GM06990 (cell line): ENCODE data around the gene GAS7.
A peak's percentile ranks its signal among the peaks of the same experiment; 100 is the strongest.

Experiments
- DNase-seq: peaks from one replicate; pipeline ENCODE4 v3.0.0-alpha.2; 2011; ENCODE audit not compliant: insufficient read length; ENCODE audit errors: extremely low read depth
- H3K27me3 ChIP-seq: replicated peaks from 2 replicates; pipeline ENCODE4 v1.6.0; 2011; ENCODE audit warnings: low read length; ENCODE audit not compliant: control insufficient read depth, insufficient read depth
- H3K36me3 ChIP-seq: 2 replicates; pipeline ENCODE4 v1.5.1; 2011; ENCODE audit warnings: low read length; ENCODE audit not compliant: control insufficient read depth, insufficient read depth
- H3K4me3 ChIP-seq: replicated peaks from 2 replicates; pipeline ENCODE4 v1.5.1; 2011; ENCODE audit warnings: low read depth, mild to moderate bottlenecking, control low read depth, low read length
- TF ChIP-seq, protein P1 (sequence below): IDR thresholded peaks from 2 replicates; pipeline ENCODE4 v1.5.1; 2011; ENCODE audit warnings: low read length, control low read depth, mild to moderate bottlenecking, inconsistent platforms; ENCODE audit not compliant: insufficient read depth, poor library complexity, severe bottlenecking

GAS7 gene

DNA sequence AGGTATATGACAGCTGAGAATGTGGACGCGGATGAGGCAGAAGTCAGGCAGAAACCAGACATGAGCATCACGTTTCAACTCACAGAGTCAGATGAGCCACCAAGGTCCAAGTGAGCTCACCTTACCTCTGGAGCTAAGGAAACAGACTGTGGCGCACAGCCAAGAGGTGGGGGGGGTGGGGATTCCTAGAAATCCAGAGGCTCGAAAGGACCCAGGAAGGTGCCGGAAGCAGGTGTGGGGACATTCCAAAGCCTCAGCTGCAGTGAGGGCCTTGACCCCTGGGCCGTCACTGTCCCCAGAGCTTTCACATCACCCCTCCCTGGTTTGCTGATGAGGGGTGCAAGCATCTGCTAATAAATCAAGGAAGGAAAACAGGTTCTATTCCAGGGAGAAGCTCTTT lies 264.1 kb downstream of the GAS7 start:
- peaks cover 11% of the 10 kb centered on the region for H3K36me3 ChIP-seq

DNA sequence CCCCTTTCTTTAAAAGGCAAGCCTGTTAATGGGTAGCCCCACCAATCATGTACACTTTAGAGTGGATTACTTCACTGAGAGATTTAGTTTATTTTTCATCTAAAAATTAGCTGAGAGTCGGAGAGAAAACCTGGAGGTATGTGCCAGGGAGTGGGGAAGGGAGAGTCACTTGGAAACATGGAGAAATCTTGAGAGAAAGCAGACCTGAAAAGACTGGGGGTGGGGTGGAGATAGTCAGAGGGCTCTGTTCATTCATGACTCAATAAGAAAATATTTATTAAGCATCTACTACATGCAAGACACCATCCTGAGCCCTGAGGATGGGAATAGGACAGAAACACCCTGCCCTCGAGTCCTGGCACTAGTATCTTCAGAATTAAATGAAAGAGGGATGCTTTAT lies 265.9 kb downstream of the GAS7 start:
- H3K27me3 ChIP-seq = no peaks in the 10 kb centered on the region
- no peak overlapping the region for H3K4me3 ChIP-seq
- DNase-seq = no peak
- TF ChIP-seq, protein P1, sequence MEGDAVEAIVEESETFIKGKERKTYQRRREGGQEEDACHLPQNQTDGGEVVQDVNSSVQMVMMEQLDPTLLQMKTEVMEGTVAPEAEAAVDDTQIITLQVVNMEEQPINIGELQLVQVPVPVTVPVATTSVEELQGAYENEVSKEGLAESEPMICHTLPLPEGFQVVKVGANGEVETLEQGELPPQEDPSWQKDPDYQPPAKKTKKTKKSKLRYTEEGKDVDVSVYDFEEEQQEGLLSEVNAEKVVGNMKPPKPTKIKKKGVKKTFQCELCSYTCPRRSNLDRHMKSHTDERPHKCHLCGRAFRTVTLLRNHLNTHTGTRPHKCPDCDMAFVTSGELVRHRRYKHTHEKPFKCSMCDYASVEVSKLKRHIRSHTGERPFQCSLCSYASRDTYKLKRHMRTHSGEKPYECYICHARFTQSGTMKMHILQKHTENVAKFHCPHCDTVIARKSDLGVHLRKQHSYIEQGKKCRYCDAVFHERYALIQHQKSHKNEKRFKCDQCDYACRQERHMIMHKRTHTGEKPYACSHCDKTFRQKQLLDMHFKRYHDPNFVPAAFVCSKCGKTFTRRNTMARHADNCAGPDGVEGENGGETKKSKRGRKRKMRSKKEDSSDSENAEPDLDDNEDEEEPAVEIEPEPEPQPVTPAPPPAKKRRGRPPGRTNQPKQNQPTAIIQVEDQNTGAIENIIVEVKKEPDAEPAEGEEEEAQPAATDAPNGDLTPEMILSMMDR = no peak
- H3K36me3 ChIP-seq = peaks cover 11% of the 10 kb centered on the region

More for the DNA sequence above, 264.1 kb downstream of the GAS7 start:
- no peak for DNase-seq
- Histone ChIP-seq H3K27me3 (no peaks in the 10 kb centered on the region), H3K4me3 (no peak overlapping the region)
- TF ChIP-seq, protein P1 = no peak

DNA sequence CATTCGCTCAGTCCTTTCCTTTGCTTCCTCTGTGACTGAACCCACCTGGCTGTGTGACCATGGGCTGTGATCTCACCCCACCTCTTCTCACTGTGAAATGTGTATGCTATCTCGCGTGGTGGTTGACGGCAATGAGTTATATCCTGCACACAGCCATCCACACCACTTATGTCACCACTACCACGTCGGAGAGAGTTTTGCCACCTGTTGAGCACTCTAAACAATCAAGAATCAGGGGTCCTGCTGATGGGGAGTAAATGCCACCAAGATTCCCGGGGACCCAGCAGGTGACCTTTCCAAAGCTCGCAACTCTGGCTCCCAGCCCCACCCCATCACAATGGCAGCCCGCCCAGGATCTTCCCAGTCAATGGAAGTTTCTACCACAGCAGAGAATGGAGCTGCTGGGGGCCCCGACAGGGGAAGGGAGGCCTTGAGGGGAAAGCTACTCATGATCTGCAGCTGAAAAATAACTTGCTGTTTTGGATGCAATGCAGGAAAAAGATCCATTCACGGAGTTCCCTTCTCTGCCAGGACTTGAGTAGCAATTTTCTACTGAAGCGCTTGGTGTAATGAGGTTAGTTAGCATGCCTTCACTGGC lies 267.2 kb downstream of the GAS7 start:
- peaks cover 8% of the 10 kb centered on the region for H3K36me3 ChIP-seq
- TF ChIP-seq, protein P1 = no peak
- DNase-seq = no peak
- no peaks in the 10 kb centered on the region for H3K27me3 ChIP-seq
- no peak overlapping the region for H3K4me3 ChIP-seq

DNA sequence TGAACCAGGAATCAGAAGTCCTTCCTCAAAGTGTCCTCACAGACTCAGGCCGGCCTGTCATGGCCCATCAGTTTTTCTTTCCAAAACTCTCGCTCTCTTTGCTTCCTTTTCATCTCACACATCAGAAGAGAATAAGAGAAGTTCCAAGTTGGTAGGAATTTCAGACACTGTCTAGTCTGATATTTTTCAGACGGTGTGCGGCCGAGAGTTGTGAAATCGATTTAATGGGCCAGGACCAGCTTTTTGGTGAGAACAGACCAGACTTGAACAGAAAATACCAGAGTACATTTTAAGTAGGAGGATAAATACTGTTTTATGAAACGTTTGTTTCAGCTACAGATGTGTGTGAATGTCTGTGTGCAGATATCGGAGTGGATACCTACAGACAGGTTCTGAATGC lies 268.5 kb downstream of the GAS7 start:
- Histone ChIP-seq H3K36me3 (peaks cover 11% of the 10 kb centered on the region), H3K27me3 (no peaks in the 10 kb centered on the region), H3K4me3 (no peak overlapping the region)
- TF ChIP-seq, protein P1 = no peak
- DNase-seq = no peak

DNA sequence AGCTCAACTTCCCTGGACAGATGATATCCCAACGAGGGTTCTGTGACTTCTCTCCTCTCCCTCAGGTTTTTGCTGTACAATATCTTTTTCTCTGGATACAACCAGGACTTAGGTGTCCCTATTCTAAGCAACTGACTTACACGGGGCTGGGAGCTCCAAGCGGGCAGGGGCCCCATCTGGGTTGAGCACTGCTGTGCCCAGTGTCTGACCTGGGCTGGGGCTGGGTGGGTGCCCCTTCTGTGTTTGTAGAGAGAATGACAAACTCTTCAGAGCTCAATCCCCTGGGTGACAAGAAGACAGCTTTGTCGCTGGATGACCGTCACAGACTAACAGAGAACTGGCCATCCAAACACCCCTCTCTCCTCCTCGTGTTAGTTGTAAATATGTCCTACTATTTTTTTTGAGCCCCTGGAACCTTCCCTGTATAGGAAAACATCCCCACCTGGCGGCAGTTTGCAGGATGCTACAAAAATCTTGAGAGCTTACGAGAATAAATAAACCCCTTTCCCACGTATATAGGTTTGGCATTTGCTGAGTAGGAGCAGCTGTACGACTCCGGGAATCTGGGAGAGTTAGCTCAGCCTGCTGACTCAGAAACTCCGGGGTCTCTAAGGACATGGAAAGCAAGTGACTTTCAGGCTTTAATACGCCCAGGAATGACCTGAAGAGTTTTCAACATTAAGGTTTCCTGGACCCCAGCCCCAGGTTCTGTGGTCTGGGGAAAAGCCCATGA lies 269.6 kb downstream of the GAS7 start:
- TF ChIP-seq, protein P1 = peak; percentile 35
- peaks cover 9% of the 10 kb centered on the region for H3K36me3 ChIP-seq
- no peak overlapping the region for H3K4me3 ChIP-seq
- DNase-seq = no peak
- no peaks in the 10 kb centered on the region for H3K27me3 ChIP-seq
